LNCaP clone FGC (cell line): ENCODE measurements around the gene TRAIP.
"Not testable (repeated sequence)": the region's sequence is repeated elsewhere in the genome, so short reads cannot be mapped to it uniquely, and the experiment has no call there.

Source experiments
- DNase-seq: peaks from one replicate; pipeline ENCODE4 v3.0.0-alpha.2; 2011; ENCODE audit warnings: low read depth
- H3K4me3 ChIP-seq: 2 replicates; pipeline ENCODE4 v1.5.1; 2011; ENCODE audit warnings: mild to moderate bottlenecking, low read depth, low read length, control low read depth
- TF ChIP-seq, protein P1 (sequence below): IDR thresholded peaks from 2 replicates; pipeline ENCODE4 v1.5.1; 2012; ENCODE audit warnings: mild to moderate bottlenecking; ENCODE audit not compliant: control insufficient read depth, insufficient read depth; ENCODE audit errors: extremely low read depth

TRAIP gene, protein sequence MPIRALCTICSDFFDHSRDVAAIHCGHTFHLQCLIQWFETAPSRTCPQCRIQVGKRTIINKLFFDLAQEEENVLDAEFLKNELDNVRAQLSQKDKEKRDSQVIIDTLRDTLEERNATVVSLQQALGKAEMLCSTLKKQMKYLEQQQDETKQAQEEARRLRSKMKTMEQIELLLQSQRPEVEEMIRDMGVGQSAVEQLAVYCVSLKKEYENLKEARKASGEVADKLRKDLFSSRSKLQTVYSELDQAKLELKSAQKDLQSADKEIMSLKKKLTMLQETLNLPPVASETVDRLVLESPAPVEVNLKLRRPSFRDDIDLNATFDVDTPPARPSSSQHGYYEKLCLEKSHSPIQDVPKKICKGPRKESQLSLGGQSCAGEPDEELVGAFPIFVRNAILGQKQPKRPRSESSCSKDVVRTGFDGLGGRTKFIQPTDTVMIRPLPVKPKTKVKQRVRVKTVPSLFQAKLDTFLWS

DNA sequence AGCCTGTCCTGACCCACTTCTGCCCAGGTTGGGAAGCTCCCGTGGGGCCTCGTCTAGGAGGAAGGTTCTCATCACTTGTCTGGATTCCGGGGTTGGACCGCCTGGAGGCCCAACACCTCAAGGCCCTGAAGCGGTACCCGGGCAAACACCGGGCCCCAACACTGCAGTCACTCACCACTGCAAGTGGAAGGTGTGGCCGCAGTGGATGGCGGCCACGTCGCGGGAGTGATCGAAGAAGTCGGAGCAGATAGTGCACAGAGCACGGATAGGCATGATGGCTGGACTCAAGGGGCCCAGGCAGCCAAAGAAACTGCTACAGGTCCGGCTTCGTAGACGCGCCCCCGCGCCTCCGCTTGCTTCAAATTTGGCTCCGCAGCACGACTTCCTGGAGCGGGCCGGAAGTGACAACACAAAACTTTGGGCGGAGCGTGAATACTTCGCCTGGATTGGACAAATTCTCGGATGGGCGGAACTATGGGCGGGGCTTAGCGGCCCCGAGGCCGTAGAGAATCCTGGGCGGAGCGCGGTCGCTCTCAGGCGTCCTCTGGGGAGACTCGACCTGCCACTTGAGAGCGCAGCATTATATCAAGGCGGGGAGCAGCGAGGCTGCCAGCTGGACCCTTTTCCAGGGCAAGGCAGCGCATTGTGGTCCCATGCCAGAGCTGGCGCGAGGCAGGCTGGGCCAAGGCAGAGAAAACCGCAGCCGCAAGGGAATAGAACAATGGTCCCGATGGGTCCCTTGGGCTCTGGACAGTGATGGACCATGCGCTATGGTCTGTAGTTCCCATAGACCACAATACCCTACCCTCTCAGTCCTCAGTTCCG is at the start of gene TRAIP:
TRAIP (minus strand) TSS at position 384 of the 825 bp plus-strand sequence; CDS start at position 273, 111 bp downstream.
- DNase-seq = peak; percentile 69
- peak within 1 kb of the TSS; percentile 79 for H3K4me3 ChIP-seq
- TF ChIP-seq, protein P1, sequence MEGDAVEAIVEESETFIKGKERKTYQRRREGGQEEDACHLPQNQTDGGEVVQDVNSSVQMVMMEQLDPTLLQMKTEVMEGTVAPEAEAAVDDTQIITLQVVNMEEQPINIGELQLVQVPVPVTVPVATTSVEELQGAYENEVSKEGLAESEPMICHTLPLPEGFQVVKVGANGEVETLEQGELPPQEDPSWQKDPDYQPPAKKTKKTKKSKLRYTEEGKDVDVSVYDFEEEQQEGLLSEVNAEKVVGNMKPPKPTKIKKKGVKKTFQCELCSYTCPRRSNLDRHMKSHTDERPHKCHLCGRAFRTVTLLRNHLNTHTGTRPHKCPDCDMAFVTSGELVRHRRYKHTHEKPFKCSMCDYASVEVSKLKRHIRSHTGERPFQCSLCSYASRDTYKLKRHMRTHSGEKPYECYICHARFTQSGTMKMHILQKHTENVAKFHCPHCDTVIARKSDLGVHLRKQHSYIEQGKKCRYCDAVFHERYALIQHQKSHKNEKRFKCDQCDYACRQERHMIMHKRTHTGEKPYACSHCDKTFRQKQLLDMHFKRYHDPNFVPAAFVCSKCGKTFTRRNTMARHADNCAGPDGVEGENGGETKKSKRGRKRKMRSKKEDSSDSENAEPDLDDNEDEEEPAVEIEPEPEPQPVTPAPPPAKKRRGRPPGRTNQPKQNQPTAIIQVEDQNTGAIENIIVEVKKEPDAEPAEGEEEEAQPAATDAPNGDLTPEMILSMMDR = peak; percentile 23

DNA sequence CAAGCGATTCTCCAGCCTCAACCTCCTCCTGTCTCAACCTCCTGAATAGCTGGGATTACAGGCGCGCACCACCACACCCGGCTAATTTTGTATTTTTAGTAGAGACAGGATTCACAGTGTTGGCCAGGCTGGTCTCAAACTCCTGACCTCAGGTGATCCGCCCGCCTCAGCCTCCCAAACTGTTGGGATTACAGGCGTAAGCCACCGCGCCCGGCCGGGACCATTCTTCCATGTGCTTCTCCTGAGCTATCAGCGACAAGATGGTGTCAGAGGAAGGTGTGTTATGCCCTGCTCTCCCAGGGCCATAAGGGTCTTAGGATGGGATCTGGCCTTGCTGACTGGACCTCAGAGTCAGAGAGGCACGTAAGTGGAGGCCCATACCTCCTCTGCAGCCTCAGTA is 48.1 kb upstream of the TRAIP start:
- H3K4me3 ChIP-seq, DNase-seq: not testable (repeated sequence)

DNA sequence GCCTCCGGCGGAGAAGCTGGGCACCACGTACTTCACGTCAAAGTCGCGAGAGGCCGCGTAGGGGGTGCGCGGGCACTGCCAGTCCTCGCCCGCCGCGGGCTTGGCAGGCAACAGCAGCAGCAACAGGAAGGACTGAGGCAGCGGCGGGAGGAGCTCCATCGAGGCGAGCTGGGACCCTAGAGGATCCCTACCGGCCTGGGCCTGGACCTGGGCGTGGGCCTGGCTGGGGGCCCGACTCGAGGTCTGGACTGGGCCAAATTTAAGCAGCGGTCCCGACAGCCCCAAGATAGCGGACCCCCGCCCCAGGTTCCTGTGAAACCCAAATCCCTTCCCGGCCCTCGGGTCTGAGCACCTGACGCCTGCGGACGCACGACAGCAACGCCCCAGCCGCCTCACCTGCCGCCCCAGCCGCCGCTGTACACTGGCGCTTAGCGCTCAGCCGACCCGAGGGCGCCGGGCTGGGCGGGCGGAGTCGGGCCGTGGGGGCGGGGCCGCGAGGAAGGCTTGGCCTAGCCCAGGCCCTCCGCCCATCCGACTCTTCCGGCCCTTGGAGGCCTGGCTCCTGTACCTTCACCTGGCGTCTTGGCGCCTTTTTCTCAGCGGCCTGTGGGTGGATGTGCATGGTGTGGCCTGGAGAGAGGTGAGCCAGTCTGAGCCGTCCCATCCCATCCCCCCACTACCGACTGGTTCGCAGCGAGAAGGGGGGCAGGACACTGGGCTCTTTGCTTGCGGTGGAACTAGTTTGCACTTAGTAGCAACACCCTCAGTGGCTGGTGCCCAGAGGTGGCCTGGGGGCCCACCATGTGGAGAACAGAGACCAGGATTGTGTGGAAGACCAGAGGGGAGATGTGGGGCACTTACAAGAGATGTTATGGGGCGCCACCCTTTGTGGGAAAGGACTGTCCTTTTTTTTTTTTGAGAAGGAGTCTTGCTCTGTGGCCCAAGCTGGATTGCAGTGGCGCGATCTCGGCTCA is 47.4 kb upstream of the TRAIP start, which contains the start of gene MST1R:
MST1R (minus strand) TSS at position 423 of the 974 bp plus-strand sequence; CDS start at position 159, 264 bp downstream.
- TF ChIP-seq, protein P1 = no peak
- no peak within 1 kb of the TSS for H3K4me3 ChIP-seq
- DNase-seq = no peak

DNA sequence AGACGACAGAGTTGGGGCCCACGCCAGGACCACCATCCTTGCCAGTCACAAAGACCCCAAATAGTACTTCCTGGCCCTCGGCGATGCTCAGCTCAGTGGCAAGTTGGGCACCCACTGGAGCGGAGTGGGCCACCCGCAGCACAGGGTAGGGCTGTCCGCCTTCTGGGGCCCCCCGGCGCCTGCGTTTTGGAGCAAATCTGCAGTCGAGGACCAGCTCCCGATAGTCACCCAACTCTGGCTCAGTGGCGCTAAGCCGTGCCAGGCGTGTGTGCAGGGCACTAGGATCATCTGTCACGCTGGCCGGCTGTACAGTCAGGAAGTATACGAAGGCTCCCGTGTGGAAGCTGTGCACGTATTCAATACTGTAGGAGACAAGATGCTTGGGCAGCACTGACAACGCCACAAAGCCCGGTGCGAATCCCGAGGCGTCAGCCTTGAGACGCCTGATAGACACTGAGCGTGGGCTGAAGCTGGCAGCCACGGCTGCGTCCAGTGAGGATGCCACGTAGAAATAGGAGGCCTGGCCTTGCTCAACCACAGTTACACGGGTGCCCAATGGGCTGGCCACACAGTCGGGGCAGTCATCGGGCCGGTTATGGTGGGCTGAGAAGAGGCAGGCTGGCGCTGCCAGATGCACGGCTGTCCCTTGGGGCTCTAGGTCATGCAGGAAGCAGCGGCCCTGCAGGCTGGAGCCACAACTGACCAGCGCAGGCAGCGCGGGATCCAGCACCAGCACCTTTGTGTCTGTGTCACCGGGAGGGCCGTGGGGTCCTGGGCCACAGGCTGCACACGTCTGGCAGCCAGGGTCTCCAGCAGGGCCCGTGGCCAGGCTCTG is 46.4 kb upstream of the TRAIP start:
- TF ChIP-seq, protein P1 = no peak
- no peak overlapping the region for H3K4me3 ChIP-seq
- no peak for DNase-seq

DNA sequence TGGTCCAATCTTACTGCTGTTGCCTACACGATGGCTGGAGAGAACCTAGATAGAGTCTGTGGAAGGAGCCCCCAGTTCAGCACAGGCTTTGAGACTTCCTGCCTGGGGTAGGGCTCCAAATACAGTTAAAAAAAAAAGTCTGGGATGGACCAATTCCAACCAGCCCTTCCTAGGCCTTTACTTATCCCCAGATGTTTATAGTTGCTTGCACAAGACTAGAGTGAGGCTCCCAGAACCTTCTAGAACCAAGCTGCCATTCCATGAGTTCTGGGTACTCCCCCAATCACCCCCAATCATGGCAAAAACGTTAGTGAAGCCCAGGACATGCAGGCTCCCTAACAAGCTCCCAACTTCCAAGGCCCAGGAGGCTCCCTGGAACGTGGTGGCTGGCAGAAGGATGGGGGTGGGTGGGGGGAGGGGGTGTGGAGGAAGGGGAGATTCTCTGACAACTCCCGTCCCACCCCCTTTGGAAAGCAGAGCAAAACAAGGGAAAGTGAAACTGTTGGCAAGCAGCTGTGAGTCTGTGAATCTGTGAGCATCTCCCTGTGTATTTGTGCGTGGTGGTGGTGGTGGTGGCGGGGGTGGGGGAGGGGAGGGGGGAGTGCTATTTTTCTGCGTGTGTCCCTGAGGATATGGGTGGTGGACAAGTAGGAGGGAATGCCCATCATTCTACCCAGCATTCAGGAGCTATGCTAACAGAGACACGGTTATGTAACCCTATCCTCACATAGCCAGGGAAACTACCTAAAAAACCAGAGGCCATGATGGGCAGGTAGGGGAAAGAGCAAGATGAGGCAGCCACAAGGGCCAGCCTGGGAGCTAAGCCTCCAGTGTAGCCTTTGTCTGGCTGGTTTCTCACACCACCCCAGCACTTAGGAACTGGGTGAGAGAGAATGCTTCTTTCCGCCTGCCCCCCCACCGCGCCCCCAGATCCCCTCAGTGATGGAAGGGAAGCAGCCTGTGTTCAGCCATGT is 45.3 kb upstream of the TRAIP start:
- DNase-seq = no peak
- TF ChIP-seq, protein P1 = no peak
- H3K4me3 ChIP-seq = no peak overlapping the region
